ENCODE data around the gene NF1. TPM values are rescaled to one million over a fixed set of nuclear protein-coding genes. Genes with fewer than 3 reads are reported as not detected.

NF1 gene
- polyA plus RNA-seq, 2 of the 4 experiments (the other 2 are of a cell fraction): 15.9 to 73.2 TPM

GRCh38 chr17:31200287-31200686, 105.5 kb downstream of the NF1 start:
- Histone ChIP-seq H3K27ac (no peak overlapping the region), H3K4me3 (no peak overlapping the region), H3K4me2 (no peak overlapping the region), H3K4me1 (peaks cover 13% of the 10 kb centered on the region; the same call in 2 of the 3 replicates), H3K9me3 (peaks cover 4% of the 10 kb centered on the region; the same call in 1 of the 3 replicates)
- FAIRE-seq: peak; percentile 86
- WGBS (ENCODE audit: missing lambda C conversion rate): 94% methylated on average over 2 of the region's 2 CpGs
- no peak for ATAC-seq
- ChIA-PET POLR2A (no interaction called here), CTCF (interaction anchor here (0.6 to 3.4 kb wide), 5 partner anchors 9 to 38 kb away, joined by 3 to 17 read pairs (median 3); no protein-coding TSS in a partner anchor)
- no peak for DNase-seq (ENCODE audit: low read depth in 1 of 2, low spot score in 1 of 2)
- TF ChIP-seq CTCF (IDR thresholded peaks at IDR 0.05): no peak
- no peak for TF ChIP-seq MYC (IDR thresholded peaks at IDR 0.05; ENCODE audit: borderline replicate concordance, low read length)
- no peak for TF ChIP-seq NR3C1 (IDR thresholded peaks at IDR 0.05)
- TF ChIP-seq ATOH8 (CRISPR knock-in tag; IDR thresholded peaks at IDR 0.05; ENCODE audit: low read depth): no peak
- TF ChIP-seq TP53 (CRISPR knock-in tag; IDR thresholded peaks at IDR 0.05): no peak
- TF ChIP-seq, protein P1, sequence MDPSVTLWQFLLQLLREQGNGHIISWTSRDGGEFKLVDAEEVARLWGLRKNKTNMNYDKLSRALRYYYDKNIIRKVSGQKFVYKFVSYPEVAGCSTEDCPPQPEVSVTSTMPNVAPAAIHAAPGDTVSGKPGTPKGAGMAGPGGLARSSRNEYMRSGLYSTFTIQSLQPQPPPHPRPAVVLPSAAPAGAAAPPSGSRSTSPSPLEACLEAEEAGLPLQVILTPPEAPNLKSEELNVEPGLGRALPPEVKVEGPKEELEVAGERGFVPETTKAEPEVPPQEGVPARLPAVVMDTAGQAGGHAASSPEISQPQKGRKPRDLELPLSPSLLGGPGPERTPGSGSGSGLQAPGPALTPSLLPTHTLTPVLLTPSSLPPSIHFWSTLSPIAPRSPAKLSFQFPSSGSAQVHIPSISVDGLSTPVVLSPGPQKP (IDR thresholded peaks at IDR 0.05; ENCODE audit: low read depth, low read length): no peak
- no peak for TF ChIP-seq RNF2 (IDR thresholded peaks at IDR 0.05; ENCODE audit: borderline replicate concordance, low read depth)
- TF ChIP-seq EHMT2 (IDR thresholded peaks at IDR 0.05; ENCODE audit: low read depth): no peak
- no peak for TF ChIP-seq FOSB (CRISPR knock-in tag; IDR thresholded peaks at IDR 0.05)
- TF ChIP-seq, protein P2, sequence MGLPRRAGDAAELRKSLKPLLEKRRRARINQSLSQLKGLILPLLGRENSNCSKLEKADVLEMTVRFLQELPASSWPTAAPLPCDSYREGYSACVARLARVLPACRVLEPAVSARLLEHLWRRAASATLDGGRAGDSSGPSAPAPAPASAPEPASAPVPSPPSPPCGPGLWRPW (IDR thresholded peaks at IDR 0.05): no peak

- ChIA-PET CTCF (interaction anchor here (0.6 to 0.8 kb wide), 2 partner anchors 12 to 28 kb away, joined by 3 to 5 read pairs; no protein-coding TSS in a partner anchor), POLR2A (no interaction called here)
- Histone ChIP-seq H3K4me3 (no peak overlapping the region), H3K9me3 (no peaks in the 10 kb centered on the region), H3K4me2 (no peak overlapping the region), H3K4me1 (peaks cover 9% of the 10 kb centered on the region; the same call in 2 of the 3 replicates), H3K27ac (no peak overlapping the region)
- ATAC-seq (no peak), DNase-seq (ENCODE audit: low read depth in 1 of 2, low spot score in 1 of 2) (no peak), FAIRE-seq (peak; percentile 46)
- no peak for TF ChIP-seq KDM1A (IDR thresholded peaks at IDR 0.05; ENCODE audit: low read depth)
- no peak for TF ChIP-seq MYC (IDR thresholded peaks at IDR 0.05; ENCODE audit: borderline replicate concordance, low read length)
- TF ChIP-seq TFCP2L1 (CRISPR knock-in tag; IDR thresholded peaks at IDR 0.05): no peak
- no peak for TF ChIP-seq MAX (IDR thresholded peaks at IDR 0.05)
- no peak for TF ChIP-seq MAFK (IDR thresholded peaks at IDR 0.05; ENCODE audit: partially characterized antibody)
- TF ChIP-seq RAD21 (conservative IDR thresholded peaks at IDR 0.05 in 1 of 2, IDR thresholded peaks at IDR 0.05 in 1 of 2): no peak
- no peak for TF ChIP-seq ATOH8 (CRISPR knock-in tag; IDR thresholded peaks at IDR 0.05; ENCODE audit: low read depth)
- TF ChIP-seq PBX3 (IDR thresholded peaks at IDR 0.05): no peak
- no peak for TF ChIP-seq EHMT2 (IDR thresholded peaks at IDR 0.05; ENCODE audit: low read depth)
- TF ChIP-seq CTCF (IDR thresholded peaks at IDR 0.05): no peak
- no peak for TF ChIP-seq CEBPB (IDR thresholded peaks at IDR 0.05)
- TF ChIP-seq MAZ (IDR thresholded peaks at IDR 0.05; ENCODE audit: borderline replicate concordance, low read depth, low read length): no peak
- TF ChIP-seq HDAC2 (IDR thresholded peaks at IDR 0.05): no peak
- TF ChIP-seq RFX5 (IDR thresholded peaks at IDR 0.05): no peak
- TF ChIP-seq JUNB (IDR thresholded peaks at IDR 0.05): no peak
- TF ChIP-seq, protein P1 (IDR thresholded peaks at IDR 0.05; ENCODE audit: low read depth, low read length): no peak
- TF ChIP-seq ZC3H11A (IDR thresholded peaks at IDR 0.05): no peak
- TF ChIP-seq FOSB (CRISPR knock-in tag; IDR thresholded peaks at IDR 0.05): no peak
- no peak for TF ChIP-seq ZSCAN20 (CRISPR knock-in tag; IDR thresholded peaks at IDR 0.05)
- no peak for TF ChIP-seq ZFP36 (IDR thresholded peaks at IDR 0.05; ENCODE audit: borderline replicate concordance, partially characterized antibody)
Observed at GRCh38 chr17:31202968-31203367, 108.2 kb downstream of the NF1 start.
